ENCODE data around the gene TANGO2.

DNA sequence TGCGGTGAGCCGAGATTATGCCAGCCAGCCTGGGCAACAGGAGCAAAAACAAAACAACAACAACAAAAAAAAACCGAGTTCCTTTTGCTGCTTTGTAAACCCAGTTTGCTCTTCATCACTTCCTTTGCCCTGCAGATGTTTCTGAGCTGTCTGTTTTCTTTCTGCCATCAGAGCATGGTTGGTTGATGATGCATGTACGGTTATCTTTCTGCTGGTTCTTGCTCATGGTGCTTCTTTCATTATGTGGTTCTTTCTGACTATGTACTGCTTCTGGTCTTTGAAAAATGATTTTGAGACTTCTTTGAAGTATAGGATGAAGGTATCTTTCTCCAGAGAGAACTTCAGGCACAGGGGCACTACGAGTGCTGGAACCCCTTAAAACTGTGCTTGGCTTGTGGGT lies 13.2 kb downstream of the TANGO2 start:
- TF ChIP-seq, protein P1, sequence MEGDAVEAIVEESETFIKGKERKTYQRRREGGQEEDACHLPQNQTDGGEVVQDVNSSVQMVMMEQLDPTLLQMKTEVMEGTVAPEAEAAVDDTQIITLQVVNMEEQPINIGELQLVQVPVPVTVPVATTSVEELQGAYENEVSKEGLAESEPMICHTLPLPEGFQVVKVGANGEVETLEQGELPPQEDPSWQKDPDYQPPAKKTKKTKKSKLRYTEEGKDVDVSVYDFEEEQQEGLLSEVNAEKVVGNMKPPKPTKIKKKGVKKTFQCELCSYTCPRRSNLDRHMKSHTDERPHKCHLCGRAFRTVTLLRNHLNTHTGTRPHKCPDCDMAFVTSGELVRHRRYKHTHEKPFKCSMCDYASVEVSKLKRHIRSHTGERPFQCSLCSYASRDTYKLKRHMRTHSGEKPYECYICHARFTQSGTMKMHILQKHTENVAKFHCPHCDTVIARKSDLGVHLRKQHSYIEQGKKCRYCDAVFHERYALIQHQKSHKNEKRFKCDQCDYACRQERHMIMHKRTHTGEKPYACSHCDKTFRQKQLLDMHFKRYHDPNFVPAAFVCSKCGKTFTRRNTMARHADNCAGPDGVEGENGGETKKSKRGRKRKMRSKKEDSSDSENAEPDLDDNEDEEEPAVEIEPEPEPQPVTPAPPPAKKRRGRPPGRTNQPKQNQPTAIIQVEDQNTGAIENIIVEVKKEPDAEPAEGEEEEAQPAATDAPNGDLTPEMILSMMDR (conservative IDR thresholded peaks at IDR 0.05; ENCODE audit: low read depth, low read length) = no peak
- TF ChIP-seq EZH2 (IDR thresholded peaks at IDR 0.05; ENCODE audit: borderline replicate concordance, low read depth, low read length, poor library complexity, severe bottlenecking) = no peak

Measured in A673 (cell line).